ENCODE data around the gene TTF2. TPM values are rescaled to one million over a fixed set of nuclear protein-coding genes. Genes with fewer than 3 reads are reported as not detected.
A peak's percentile ranks its signal among the peaks of the same experiment; 100 is the strongest.

TTF2 gene
- total and polyA plus RNA-seq, 2 experiments from 2014 or later: 84.7 to 85.4 TPM

DNA sequence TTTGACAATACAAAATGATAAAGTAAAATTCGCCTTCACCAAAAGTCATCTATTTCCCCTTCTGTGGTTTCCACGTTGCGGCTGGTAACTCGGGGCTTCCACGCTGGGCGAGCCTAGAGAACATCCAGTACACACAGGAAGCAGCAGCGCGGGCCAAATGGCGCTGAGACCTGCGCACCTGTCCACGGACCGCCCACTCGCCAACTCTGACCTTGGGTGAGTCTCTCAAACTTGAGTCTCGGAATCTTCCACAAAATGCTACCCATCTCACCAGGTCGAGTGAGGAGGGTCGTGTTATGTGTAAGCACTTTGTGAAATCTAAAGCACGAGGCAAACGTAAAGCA is 820 bp upstream of the TTF2 start:
- H3K4me3 Mint-ChIP-seq: no peak overlapping the region
- peaks cover 36% of the 10 kb centered on the region; the same call in 2 of the 3 replicates for H3K36me3 Mint-ChIP-seq (ENCODE audit: low read depth)
- H3K4me1 Mint-ChIP-seq: peaks cover 14% of the 10 kb centered on the region
- TF ChIP-seq REST (IDR thresholded peaks at IDR 0.05; ENCODE audit: unreplicated experiment) (no peak), EZH2phosphoT487 (IDR thresholded peaks at IDR 0.05; ENCODE audit: unreplicated experiment) (no peak), CREB1 (CRISPR knock-in tag; IDR thresholded peaks at IDR 0.05; ENCODE audit: low read depth) (no peak), ZNF114 (CRISPR knock-in tag; IDR thresholded peaks at IDR 0.05) (no peak), EZH2 (IDR thresholded peaks at IDR 0.05; ENCODE audit: low read depth, unreplicated experiment) (no peak), POLR2AphosphoS5 (IDR thresholded peaks at IDR 0.05; ENCODE audit: low read depth) (no peak), JUNB (IDR thresholded peaks at IDR 0.05; ENCODE audit: unreplicated experiment) (no peak), NANOG (IDR thresholded peaks at IDR 0.05; ENCODE audit: borderline replicate concordance) (no peak), ZNF331 (CRISPR knock-in tag; IDR thresholded peaks at IDR 0.05; ENCODE audit: low read depth) (no peak), STAT1 (IDR thresholded peaks at IDR 0.05; ENCODE audit: unreplicated experiment) (no peak)
- TF ChIP-seq, protein P1, sequence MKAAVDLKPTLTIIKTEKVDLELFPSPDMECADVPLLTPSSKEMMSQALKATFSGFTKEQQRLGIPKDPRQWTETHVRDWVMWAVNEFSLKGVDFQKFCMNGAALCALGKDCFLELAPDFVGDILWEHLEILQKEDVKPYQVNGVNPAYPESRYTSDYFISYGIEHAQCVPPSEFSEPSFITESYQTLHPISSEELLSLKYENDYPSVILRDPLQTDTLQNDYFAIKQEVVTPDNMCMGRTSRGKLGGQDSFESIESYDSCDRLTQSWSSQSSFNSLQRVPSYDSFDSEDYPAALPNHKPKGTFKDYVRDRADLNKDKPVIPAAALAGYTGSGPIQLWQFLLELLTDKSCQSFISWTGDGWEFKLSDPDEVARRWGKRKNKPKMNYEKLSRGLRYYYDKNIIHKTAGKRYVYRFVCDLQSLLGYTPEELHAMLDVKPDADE (IDR thresholded peaks at IDR 0.05): no peak
- TF ChIP-seq, protein P2, sequence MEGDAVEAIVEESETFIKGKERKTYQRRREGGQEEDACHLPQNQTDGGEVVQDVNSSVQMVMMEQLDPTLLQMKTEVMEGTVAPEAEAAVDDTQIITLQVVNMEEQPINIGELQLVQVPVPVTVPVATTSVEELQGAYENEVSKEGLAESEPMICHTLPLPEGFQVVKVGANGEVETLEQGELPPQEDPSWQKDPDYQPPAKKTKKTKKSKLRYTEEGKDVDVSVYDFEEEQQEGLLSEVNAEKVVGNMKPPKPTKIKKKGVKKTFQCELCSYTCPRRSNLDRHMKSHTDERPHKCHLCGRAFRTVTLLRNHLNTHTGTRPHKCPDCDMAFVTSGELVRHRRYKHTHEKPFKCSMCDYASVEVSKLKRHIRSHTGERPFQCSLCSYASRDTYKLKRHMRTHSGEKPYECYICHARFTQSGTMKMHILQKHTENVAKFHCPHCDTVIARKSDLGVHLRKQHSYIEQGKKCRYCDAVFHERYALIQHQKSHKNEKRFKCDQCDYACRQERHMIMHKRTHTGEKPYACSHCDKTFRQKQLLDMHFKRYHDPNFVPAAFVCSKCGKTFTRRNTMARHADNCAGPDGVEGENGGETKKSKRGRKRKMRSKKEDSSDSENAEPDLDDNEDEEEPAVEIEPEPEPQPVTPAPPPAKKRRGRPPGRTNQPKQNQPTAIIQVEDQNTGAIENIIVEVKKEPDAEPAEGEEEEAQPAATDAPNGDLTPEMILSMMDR (conservative IDR thresholded peaks at IDR 0.05; ENCODE audit: low read depth in 2 of 2): no peak
- TF ChIP-seq, protein P3, sequence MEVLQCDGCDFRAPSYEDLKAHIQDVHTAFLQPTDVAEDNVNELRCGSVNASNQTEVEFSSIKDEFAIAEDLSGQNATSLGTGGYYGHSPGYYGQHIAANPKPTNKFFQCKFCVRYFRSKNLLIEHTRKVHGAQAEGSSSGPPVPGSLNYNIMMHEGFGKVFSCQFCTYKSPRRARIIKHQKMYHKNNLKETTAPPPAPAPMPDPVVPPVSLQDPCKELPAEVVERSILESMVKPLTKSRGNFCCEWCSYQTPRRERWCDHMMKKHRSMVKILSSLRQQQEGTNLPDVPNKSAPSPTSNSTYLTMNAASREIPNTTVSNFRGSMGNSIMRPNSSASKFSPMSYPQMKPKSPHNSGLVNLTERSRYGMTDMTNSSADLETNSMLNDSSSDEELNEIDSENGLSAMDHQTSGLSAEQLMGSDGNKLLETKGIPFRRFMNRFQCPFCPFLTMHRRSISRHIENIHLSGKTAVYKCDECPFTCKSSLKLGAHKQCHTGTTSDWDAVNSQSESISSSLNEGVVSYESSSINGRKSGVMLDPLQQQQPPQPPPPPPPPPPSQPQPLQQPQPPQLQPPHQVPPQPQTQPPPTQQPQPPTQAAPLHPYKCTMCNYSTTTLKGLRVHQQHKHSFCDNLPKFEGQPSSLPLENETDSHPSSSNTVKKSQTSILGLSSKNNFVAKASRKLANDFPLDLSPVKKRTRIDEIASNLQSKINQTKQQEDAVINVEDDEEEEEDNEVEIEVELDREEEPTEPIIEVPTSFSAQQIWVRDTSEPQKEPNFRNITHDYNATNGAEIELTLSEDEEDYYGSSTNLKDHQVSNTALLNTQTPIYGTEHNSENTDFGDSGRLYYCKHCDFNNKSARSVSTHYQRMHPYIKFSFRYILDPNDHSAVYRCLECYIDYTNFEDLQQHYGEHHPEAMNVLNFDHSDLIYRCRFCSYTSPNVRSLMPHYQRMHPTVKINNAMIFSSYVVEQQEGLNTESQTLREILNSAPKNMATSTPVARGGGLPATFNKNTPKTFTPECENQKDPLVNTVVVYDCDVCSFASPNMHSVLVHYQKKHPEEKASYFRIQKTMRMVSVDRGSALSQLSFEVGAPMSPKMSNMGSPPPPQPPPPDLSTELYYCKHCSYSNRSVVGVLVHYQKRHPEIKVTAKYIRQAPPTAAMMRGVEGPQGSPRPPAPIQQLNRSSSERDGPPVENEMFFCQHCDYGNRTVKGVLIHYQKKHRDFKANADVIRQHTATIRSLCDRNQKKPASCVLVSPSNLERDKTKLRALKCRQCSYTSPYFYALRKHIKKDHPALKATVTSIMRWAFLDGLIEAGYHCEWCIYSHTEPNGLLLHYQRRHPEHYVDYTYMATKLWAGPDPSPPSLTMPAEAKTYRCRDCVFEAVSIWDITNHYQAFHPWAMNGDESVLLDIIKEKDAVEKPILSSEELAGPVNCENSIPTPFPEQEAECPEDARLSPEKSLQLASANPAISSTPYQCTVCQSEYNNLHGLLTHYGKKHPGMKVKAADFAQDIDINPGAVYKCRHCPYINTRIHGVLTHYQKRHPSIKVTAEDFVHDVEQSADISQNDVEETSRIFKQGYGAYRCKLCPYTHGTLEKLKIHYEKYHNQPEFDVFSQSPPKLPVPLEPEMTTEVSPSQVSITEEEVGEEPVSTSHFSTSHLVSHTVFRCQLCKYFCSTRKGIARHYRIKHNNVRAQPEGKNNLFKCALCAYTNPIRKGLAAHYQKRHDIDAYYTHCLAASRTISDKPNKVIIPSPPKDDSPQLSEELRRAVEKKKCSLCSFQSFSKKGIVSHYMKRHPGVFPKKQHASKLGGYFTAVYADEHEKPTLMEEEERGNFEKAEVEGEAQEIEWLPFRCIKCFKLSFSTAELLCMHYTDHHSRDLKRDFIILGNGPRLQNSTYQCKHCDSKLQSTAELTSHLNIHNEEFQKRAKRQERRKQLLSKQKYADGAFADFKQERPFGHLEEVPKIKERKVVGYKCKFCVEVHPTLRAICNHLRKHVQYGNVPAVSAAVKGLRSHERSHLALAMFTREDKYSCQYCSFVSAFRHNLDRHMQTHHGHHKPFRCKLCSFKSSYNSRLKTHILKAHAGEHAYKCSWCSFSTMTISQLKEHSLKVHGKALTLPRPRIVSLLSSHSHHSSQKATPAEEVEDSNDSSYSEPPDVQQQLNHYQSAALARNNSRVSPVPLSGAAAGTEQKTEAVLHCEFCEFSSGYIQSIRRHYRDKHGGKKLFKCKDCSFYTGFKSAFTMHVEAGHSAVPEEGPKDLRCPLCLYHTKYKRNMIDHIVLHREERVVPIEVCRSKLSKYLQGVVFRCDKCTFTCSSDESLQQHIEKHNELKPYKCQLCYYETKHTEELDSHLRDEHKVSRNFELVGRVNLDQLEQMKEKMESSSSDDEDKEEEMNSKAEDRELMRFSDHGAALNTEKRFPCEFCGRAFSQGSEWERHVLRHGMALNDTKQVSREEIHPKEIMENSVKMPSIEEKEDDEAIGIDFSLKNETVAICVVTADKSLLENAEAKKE (CRISPR knock-in tag; IDR thresholded peaks at IDR 0.05): no peak
- H3K9me3 Mint-ChIP-seq: no peaks in the 10 kb centered on the region
- Histone ChIP-seq H4K20me1 (replicated peaks; ENCODE audit: insufficient read depth) (no peaks in the 10 kb centered on the region; the same call in 1 of the 2 replicates), H3F3A (replicated peaks; ENCODE audit: low read depth) (0 out of 2 replicates have a peak, but pooled peaks cover 5% of the 10 kb centered on the region), H3K4me2 (peak overlapping the region; percentile 92), H3K27me3 (ENCODE audit: insufficient read depth) (no peaks in the 10 kb centered on the region), H3K36me3 (ENCODE audit: insufficient read depth) (peaks cover 13% of the 10 kb centered on the region; the same call in 1 of the 2 replicates), H3K9me2 (ENCODE audit: insufficient read depth) (no peaks in the 10 kb centered on the region), H3K79me2 (replicated peaks; ENCODE audit: insufficient read depth) (peaks cover 22% of the 10 kb centered on the region), H3K4me1 (ENCODE audit: insufficient read depth) (peaks cover 12% of the 10 kb centered on the region; the same call in 1 of the 2 replicates), H3K27ac (ENCODE audit: low read depth) (peak overlapping the region; percentile 98), H3K4me3 (peak overlapping the region; percentile 62), H2AFZ (peak overlapping the region; percentile 61; the same call in 1 of the 2 replicates)
- H3K27ac Mint-ChIP-seq: no peak overlapping the region
- H3K27me3 Mint-ChIP-seq (ENCODE audit: insufficient read depth, low read depth, poor library complexity): peaks cover 3% of the 10 kb centered on the region
- no peak for DNase-seq (ENCODE audit: low spot score)
- ATAC-seq: peak; percentile 5; the same call in 2 of the 3 replicates
